H54 (cell line): ENCODE measurements around the gene FBXW9.
"Not testable (repeated sequence)": the region's sequence is repeated elsewhere in the genome, so short reads cannot be mapped to it uniquely, and the experiment has no call there.

ENCODE experiments used
- DNase-seq: peaks from one replicate; pipeline ENCODE4 v3.0.0; 2011; ENCODE audit warnings: low spot score, mixed read lengths; ENCODE audit not compliant: insufficient read length
- FAIRE-seq: peaks from 3 replicates; lab custom pipeline; 2011; peaks lifted over from hg19 to GRCh38; lab: Jason Lieb, UNC
- POLR2A ChIP-seq: IDR thresholded peaks from 2 replicates; pipeline ENCODE4 v1.6.1; 2011; ENCODE audit warnings: low read depth, mild to moderate bottlenecking, low read length

FBXW9 gene

DNA sequence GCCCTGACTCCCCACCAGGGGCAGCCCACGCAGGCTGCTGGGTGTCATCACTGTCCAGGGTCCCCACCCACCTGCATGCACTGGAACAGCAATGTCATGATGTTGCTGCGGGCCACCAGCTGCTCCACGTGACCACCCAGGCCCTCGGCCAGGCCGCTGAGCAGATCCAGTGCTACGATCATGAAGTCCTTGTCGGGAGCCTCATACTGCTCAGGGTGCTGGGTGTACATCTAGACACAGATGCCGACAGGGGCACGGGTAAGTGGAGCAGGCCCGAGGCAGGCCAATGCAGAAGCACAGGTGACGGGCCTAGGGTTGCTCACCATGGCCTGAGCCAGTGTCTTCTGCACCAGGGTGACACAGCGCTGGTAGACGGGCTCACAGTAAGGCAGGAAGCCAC is 8.7 kb upstream of the FBXW9 start:
- no peak for DNase-seq
- no peak for FAIRE-seq
- no peak for TF ChIP-seq POLR2A

DNA sequence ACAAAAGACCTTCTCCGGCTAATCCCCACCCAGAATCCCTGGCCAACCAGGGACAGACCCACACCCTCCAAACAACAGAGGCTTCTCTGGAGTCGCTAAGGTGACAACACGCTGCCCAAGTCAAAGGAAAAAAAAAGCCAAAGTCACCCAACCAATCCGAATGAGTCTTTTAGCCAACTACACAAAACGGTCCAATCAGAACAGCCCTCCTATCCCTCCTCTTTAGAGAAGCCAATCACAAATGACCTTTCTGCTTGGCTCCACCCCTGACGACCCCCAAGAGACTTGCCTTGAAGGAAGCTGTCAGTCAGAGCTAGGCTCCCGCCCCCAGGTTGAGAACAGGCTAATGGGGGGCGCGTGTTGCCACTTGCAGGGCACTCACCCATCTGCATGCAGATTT is 6.6 kb upstream of the FBXW9 start:
- no peak for FAIRE-seq
- no peak for DNase-seq
- TF ChIP-seq POLR2A: no peak

DNA sequence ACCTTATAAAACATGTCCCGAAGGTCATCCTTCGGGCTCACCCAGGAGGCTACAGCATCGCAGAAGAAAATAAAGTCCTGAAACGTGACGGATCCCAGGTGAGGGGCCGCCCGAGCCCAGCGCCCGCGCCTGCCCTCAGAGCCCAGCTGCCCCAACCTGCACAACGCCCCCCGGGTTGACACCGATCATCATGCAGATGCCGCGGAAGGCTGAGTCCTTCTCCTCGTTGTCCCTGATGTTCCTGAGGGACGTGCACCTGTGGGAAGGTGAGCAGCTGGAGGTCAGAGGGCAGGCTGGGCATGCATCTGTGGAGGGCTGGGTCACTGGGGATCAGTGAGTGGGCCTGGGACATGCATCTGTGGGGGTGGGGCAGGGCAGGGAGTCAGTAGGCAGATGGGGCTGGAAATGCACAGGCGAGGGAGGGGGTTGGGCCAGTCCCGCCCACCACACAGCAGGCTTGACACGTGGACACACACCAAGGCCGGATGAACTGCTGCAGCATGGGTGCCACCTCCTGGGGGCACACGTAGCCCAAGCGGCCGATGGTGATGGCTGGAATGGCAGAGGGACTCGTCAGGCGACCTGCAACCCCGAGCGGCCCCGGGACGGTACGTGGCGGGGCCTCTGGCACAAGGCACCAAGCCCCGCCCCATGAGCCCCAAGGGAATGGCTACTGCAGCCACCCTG is 5.3 kb upstream of the FBXW9 start:
- FAIRE-seq (no peak), DNase-seq (no peak)
- TF ChIP-seq POLR2A: no peak

DNA sequence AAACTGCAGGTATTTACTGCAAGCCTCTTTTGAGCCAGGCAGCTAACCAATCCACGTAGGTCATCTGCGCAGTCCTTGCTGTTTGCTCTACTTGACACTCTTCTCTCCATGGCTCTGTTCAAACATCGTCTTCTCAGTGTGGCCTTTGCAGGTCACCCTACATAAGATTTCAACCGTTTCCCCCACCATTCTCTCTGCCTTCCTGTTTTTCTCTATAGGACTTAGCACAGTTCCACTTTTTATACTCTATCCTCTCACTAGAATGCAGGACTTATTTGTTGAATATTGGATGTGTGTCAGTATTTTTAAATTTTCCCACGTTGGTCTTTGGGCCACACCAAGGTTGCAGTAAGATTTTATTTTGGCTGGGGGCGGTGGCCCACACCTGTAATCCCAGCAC is 1.7 kb upstream of the FBXW9 start:
- no peak for FAIRE-seq

DNA sequence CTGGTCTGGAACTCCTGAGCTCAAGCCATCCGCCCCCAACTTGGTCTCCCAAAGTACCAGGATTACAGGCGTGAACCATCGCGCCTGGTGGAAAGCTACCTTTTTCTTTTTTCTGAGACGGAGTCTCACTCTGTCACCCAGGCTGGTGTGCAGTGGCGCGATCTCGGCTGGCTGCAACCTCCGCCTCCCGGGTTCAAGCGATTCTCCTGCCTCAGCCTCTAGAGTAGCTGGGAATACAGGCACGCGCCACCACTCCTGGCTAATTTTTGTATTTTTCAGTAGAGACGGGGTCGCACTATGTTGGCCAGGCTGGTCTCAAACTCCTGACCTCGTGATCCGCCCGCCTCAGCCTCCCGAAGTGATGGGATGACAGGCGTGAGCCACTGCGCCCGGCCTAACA is 994 bp upstream of the FBXW9 start:
- not testable (repeated sequence) for DNase-seq, FAIRE-seq

More for the DNA sequence above, 1.7 kb upstream of the FBXW9 start:
- no peak for TF ChIP-seq POLR2A
- DNase-seq: no peak

DNA sequence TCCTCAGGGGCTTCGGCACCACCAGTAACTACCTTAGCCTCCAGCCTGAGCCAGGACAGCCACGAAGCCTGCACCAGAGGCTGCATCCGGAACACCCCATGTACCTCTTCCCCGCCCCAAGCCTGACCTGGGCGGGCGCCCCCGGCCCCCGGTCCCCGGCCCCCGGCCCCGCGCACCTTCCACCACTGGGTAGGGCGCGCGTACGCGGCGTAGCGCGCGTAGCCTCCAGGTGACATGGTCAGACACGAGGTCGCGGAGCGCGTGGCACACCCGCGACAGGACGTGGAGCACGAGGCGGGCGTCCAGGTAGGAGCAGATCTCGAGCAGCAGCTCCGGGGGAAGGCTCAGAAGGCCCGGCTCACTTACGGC is 450 bp downstream of the FBXW9 start:
- no peak for TF ChIP-seq POLR2A
- FAIRE-seq (no peak), DNase-seq (no peak)

DNA sequence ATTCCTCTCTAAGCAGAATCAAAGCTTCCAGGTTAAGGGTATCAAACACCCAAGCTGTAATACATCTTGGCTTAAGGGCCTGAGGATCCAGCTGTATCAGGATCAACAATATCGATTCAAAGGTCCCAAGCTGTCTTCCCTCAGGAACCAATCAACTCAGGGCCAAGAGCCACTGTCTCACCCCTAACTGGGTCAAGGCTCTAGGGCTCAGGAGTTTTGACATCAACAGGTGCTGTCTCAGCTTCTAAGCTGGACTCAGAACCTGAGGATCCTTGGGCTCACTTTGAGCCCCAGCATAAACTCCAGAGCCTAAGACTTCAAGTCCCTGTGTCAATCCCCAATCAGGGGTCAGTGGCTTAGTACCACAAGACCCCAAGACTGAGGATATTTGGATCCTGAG is 917 bp downstream of the FBXW9 start:
- no peak for DNase-seq
- FAIRE-seq: no peak
- no peak for TF ChIP-seq POLR2A

DNA sequence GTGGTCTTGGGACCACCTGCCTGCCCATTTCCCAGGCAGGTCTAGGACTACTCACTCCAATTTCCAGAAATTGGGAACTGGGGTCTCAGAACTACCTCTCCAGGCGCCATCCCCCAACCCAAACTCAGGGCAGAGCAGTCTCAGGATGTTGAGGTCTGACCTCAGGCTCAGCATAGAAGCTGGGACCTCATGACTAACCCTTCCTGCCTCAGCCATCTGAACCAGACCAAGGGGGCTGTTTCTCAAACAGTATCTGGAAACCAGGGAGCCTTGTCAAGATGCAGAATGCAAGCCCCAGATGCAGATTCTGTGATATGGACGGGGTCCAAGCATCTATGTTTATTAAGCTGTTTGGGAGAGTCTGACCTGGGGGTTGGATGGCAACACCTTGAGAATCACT is 1.3 kb downstream of the FBXW9 start:
- FAIRE-seq: no peak
- no peak for DNase-seq
- TF ChIP-seq POLR2A: no peak

DNA sequence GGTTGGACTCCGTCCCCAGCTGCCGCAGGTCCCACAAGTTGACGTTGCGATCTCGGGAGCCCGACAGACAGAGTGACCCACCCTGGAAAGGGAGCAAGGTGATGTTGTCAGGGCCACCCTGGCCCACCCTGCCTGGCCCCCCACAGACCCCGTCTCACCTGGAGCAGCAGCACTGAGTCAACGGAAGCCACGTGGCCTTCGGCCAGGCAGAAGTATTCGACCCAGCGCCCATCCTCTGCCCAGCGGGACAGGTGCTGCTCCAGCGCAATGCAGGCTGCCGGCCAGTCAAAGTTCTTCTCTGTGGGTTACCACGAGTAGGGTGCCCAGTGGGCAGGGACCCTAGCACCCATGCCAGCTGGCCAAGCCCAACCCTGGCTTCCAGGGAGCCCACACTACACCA is 1.8 kb downstream of the FBXW9 start:
- TF ChIP-seq POLR2A: no peak
- no peak for DNase-seq
- FAIRE-seq: no peak

DNA sequence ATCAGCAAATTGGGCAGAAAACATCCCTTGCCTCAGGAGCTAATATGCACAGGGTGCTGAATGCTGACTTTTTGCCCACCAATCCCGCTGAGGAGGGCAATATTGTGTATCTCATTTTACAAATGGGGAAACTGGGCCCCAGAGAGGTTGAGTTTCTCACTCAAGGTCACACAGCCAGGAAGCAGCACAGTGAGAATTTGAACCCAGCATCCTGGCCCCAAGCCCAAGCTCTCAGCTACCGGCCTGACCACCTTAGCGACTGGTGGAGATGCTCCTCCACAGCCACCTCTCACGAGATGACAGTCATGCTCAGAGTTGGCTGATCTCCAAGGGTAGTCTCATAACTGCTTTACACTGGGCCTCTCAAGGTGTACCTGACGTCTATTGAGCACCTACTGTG is 3.5 kb downstream of the FBXW9 start:
- no peak for TF ChIP-seq POLR2A
- DNase-seq (no peak), FAIRE-seq (no peak)

DNA sequence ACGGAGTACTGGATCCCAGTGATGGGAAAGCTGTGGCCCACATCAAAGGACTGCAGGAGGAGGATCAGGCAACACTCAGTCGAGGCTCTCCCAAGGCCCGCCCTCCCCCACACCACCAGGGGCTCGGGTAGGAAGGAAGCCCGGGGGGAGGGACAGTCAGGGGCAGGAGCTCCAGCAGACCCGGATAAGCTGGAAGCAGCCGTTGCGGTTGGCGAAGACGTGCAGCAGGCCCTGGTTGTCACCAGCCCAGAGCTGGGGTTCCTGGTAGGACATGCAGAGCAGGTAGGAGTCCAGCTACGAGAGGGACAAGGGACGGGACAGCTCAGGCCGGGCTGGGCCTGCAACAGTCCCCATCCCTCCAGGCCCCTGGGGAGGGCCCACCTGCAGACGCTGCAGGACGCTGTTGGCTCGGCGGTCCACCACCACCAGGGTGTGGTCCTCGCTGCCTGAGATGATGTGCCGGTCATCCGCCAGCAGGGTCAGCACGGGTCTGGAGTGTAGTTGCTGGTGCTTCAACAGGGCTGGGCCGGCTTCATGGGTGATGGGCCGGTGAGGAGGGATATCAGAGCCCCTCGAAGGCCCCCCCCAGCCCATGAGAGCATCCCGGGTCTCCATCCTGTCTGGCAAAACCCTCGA is 6.7 kb downstream of the FBXW9 start:
- FAIRE-seq: no peak
- TF ChIP-seq POLR2A: no peak
- no peak for DNase-seq

DNA sequence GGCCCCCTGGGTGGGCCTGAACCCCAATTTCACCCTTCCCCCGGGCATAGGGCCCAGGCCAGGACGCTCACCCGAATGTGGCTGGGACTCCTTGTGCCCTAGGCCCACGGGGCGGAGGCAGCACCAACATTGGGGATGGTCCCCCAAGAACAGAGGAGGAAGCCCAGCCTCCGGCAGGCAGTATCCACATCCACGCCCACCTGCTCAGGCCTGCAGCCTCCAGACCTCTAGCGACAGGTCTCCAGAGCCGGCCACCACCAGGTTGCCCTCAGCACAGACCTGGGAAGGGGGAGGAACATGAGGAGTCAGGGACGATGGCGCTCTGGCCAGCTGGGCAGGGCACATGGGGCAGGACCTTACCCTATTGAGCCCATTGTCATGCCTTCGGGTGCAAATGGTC is 7.4 kb downstream of the FBXW9 start:
- no peak for TF ChIP-seq POLR2A
- no peak for FAIRE-seq

DNA sequence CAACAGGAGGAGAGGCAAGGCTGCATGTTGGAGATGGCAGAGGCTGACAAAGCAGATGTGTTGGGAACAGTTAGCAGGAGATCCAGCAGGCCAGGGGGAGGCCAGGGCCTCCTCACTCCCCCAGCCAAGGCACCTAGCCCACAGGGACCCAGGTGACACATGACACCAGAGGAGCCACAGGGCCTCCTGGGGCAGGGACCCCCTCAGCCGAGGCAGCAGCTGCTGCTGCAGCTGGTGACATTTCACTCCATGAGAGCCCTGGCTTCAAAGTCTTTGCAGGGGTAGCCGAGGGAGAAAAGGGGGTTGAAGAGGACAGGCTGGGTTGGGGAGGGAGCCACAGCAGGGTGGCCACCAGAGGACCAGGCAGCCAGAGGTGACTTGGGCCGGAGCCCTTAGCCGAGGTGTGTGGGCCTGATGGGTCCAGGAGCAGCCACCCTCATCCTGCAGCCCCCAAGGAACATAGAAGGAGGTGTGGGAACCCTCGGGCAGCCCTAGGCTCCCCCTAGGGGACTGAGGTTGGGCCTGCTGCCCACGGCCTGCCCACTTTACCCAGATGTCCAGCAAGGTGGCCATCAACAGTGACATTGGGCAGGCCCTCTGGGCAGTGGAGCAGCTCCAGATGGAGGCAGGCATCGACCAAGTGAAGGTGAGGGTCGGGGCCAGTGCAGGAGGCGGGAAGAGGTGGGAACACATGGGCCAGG is 8.8 kb downstream of the FBXW9 start, which contains the start of gene GNG14:
GNG14 (plus strand) TSS at position 503 of the 701 bp plus-strand sequence; CDS start at position 554, 51 bp downstream.
- DNase-seq: no peak
- TF ChIP-seq POLR2A: no peak
- no peak for FAIRE-seq

More for the DNA sequence above, 7.4 kb downstream of the FBXW9 start:
- no peak for DNase-seq

DNA sequence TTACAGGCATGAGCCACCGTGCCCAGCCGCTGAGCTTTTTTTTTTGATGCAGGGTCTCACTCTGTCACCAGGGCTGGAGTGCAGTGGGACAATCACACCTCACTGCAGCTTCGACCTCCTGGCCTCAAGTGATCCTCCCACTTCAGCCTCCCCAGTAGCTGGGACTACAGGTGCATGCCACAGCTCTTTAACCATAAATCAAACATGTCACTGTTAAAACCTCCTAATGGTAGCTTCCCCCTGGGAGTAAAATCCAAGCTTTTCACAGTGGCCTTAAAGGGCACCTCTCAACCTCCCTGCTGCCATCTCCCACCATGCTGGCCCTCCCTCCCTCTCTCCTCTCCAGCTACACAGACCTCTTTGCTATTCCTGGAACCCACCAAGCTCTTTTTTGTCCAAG is 10.6 kb downstream of the FBXW9 start:
- no peak for DNase-seq
- FAIRE-seq: no peak
- TF ChIP-seq POLR2A: no peak
